Liver (tissue), 9 donors: Measurements from ENCODE around the gene HRH1. TPM values are rescaled to one million over a fixed set of nuclear protein-coding genes. Genes with fewer than 3 reads are reported as not detected.

Source experiments
- DNase-seq: peaks from one replicate; pipeline ENCODE4 v3.0.0-alpha.2; 2017; ENCODE audit warnings: low spot score
- H3K27ac ChIP-seq, 2 donors: one replicate each; pipeline ENCODE4 v1.7.0; 2013; ENCODE audit warnings: inconsistent platforms in 2 of 2, low read length in 2 of 2, control low read depth in 1 of 2, low read depth in 1 of 2, mild to moderate bottlenecking in 1 of 2
- H3K27me3 ChIP-seq, 4 donors: one replicate each; pipeline versions ENCODE4 v1.6.1 to v1.7.0; 2013; ENCODE audit warnings: low read length in 3 of 4, inconsistent platforms in 1 of 4, mild to moderate bottlenecking in 1 of 4, moderate library complexity in 1 of 4; ENCODE audit not compliant: control insufficient read depth in 4 of 4, insufficient read depth in 4 of 4
- H3K36me3 ChIP-seq, 4 donors: one replicate each; pipeline versions ENCODE4 v1.6.1 to v1.7.0; 2013; ENCODE audit warnings: low read length in 3 of 4, mild to moderate bottlenecking in 3 of 4, low read depth in 1 of 4, moderate library complexity in 1 of 4; ENCODE audit not compliant: control insufficient read depth in 4 of 4, insufficient read depth in 3 of 4
- H3K4me1 ChIP-seq, 4 donors: one replicate each; pipeline versions ENCODE4 v1.6.1 to v1.7.0; 2013; ENCODE audit warnings: low read length in 3 of 4, mild to moderate bottlenecking in 3 of 4, moderate library complexity in 1 of 4; ENCODE audit not compliant: control insufficient read depth in 4 of 4, insufficient read depth in 4 of 4
- H3K4me3 ChIP-seq, 3 donors: one replicate each; pipeline versions ENCODE4 v1.6.1 to v1.7.0; 2013; ENCODE audit warnings: low read length in 3 of 3, control low read depth in 1 of 3, low read depth in 1 of 3, mild to moderate bottlenecking in 1 of 3
- H3K9ac ChIP-seq, 2 donors: one replicate each; pipeline ENCODE4 v1.7.0; 2013; ENCODE audit warnings: low read length in 2 of 2, mild to moderate bottlenecking in 2 of 2, moderate library complexity in 2 of 2, control low read depth in 1 of 2, low read depth in 1 of 2
- H3K9me3 ChIP-seq, 4 donors: one replicate each; pipeline versions ENCODE4 v1.6.1 to v1.7.0; 2013; ENCODE audit warnings: low read length in 3 of 4; ENCODE audit not compliant: control insufficient read depth in 4 of 4
- ATF3 ChIP-seq: IDR thresholded peaks from 2 replicates; pipeline ENCODE4 v1.6.1; 2016; ENCODE audit warnings: antibody characterized with exemption
- CTCF ChIP-seq: fragments of 150-350 bp; IDR thresholded peaks from 2 replicates; pipeline ENCODE4 v1.5.1; 2017; ENCODE audit warnings: improper control_type of control experiment, low read depth, low read length; ENCODE audit not compliant: missing input control
- EGR1 ChIP-seq, 2 donors: IDR thresholded peaks; 2 replicates each; pipeline ENCODE4 v1.6.1; 2016 to 2018; ENCODE audit warnings: antibody characterized with exemption in 2 of 2, low read depth in 2 of 2
- FOXA1 ChIP-seq: IDR thresholded peaks from 2 replicates; pipeline ENCODE4 v1.6.1; 2016; ENCODE audit warnings: antibody characterized with exemption
- FOXA2 ChIP-seq: IDR thresholded peaks from 2 replicates; pipeline ENCODE4 v1.6.1; 2016; ENCODE audit warnings: antibody characterized with exemption
- HNF4A ChIP-seq, 2 donors: conservative IDR thresholded peaks; 2 replicates each; pipeline ENCODE4 v1.6.1; 2016; ENCODE audit warnings: antibody characterized with exemption in 2 of 2, mild to moderate bottlenecking in 2 of 2
- HNF4G ChIP-seq: IDR thresholded peaks from 2 replicates; pipeline ENCODE4 v1.6.1; 2016; ENCODE audit warnings: antibody characterized with exemption
- MAX ChIP-seq: IDR thresholded peaks from 2 replicates; pipeline ENCODE4 v1.6.1; 2016; ENCODE audit warnings: antibody characterized with exemption
- NR2F2 ChIP-seq: IDR thresholded peaks from 2 replicates; pipeline ENCODE4 v1.6.1; 2016; ENCODE audit warnings: antibody characterized with exemption
- RAD21 ChIP-seq, 2 donors: IDR thresholded peaks; 2 replicates each; pipeline ENCODE4 v1.6.1; 2016; ENCODE audit warnings: antibody characterized with exemption in 2 of 2, mild to moderate bottlenecking in 2 of 2
- REST ChIP-seq: IDR thresholded peaks from 2 replicates; pipeline ENCODE4 v1.6.1; 2016; ENCODE audit warnings: antibody characterized with exemption, mild to moderate bottlenecking
- SP1 ChIP-seq: IDR thresholded peaks from 2 replicates; pipeline ENCODE4 v1.6.1; 2018; ENCODE audit warnings: antibody characterized with exemption, mild to moderate bottlenecking
- TAF1 ChIP-seq: conservative IDR thresholded peaks from 2 replicates; pipeline ENCODE4 v1.6.1; 2016; ENCODE audit warnings: antibody characterized with exemption, mild to moderate bottlenecking
- YY1 ChIP-seq: IDR thresholded peaks from 2 replicates; pipeline ENCODE4 v1.6.1; 2016; ENCODE audit warnings: antibody characterized with exemption, mild to moderate bottlenecking
- ZBTB33 ChIP-seq: IDR thresholded peaks from 2 replicates; pipeline ENCODE4 v1.6.1; 2016; ENCODE audit warnings: antibody characterized with exemption
- WGBS: extraction: QIAGEN DNeasy Blood & Tissue Kit; methylation state at CpG from one replicate; pipeline ENCODE4 v1.1.7; 2013; 5-methylcytosine and 5-hydroxymethylcytosine counted together
- polyA plus RNA-seq, 2 donors: library from polyadenylated mRNA; stranded (reverse) in 1 of 2; unstranded in 1 of 2; fragments of 200-250 nt in 1 of 2; fragments of >200 nt in 1 of 2; fragmentation: Nextera tagmentation in 1 of 2; extraction: Ambion mirVana in 1 of 2; gene quantifications; one replicate each; pipeline versions ENCODE4 v1.2.1 to v1.2.3, GENCODE V29; 2013 to 2015
- total RNA-seq, 2 donors: library from RNA; depleted of rRNA; stranded (reverse); fragments of >200 nt; gene quantifications; one replicate each; pipeline ENCODE4 v1.2.3, GENCODE V29; 2014
- donor health status: healthy.
- donor health status: healthy.
- donor health status: healthy.
- donor health status: healthy.
- donor health status: healthy.

HRH1 gene
- total and polyA plus RNA-seq, 4 donors = 0.07 to 1.3 (median 0.31) TPM

GRCh38 chr3:11239796-11240195, 85.5 kb downstream of the HRH1 start:
- Histone ChIP-seq H3K27me3 (peaks cover 0 to 2% (median 0%) of the 10 kb centered on the region in 4 donors), H3K9ac (no peak overlapping the region), H3K9me3 (no peaks in the 10 kb centered on the region), H3K36me3 (no peaks in the 10 kb centered on the region), H3K4me3 (no peak overlapping the region), H3K27ac (no peak overlapping the region), H3K4me1 (no peaks in the 10 kb centered on the region)
- no peak for DNase-seq
- WGBS = 36% methylated on average over 1 of the region's 1 CpG
- no peak for TF ChIP-seq MAX

GRCh38 chr3:11240496-11240895, 86.2 kb downstream of the HRH1 start:
- no peaks in the 10 kb centered on the region for H3K36me3 ChIP-seq
- H3K9me3 ChIP-seq = no peaks in the 10 kb centered on the region
- no peak for DNase-seq
- TF ChIP-seq EGR1 (IDR thresholded peaks at IDR 0.05; ENCODE audit: low read depth in 2 of 2) (no peak), TAF1 (no peak), YY1 (no peak), MAX (no peak), SP1 (no peak), FOXA1 (no peak), CTCF (no peak), ZBTB33 (no peak), RAD21 (IDR thresholded peaks at IDR 0.05) (no peak), HNF4G (no peak), REST (no peak), FOXA2 (no peak), NR2F2 (no peak), HNF4A (conservative IDR thresholded peaks at IDR 0.05) (no peak), ATF3 (no peak)
- no peak overlapping the region for H3K9ac ChIP-seq
- no peak overlapping the region for H3K4me3 ChIP-seq
- 92% methylated on average over 1 of the region's 1 CpG for WGBS
- H3K27ac ChIP-seq = no peak overlapping the region
- H3K4me1 ChIP-seq = no peaks in the 10 kb centered on the region
- peaks cover 0 to 2% (median 0%) of the 10 kb centered on the region in 4 donors for H3K27me3 ChIP-seq
